HCT116 (cell line): ENCODE results near the gene DMBT1. TPM values are rescaled to one million over a fixed set of nuclear protein-coding genes. Genes with fewer than 3 reads are reported as not detected.

Experiments
- ATAC-seq: fragments of 200-7000 bp; cut with Tn5 transposase; 2 replicates; pipeline ENCODE4 v1.9.1; 2020; ENCODE audit warnings: mild to moderate bottlenecking, moderate library complexity
- BruUV-seq: library from RNA; stranded (reverse); fragments of 400-500 nt; replicated peaks from 2 replicates; lab custom pipeline; 2021; lab: Mats Ljungman, UMichigan
- CTCF ChIA-PET: fragments of 300-600 bp; sonication (Branson Sonifier 250); formaldehyde crosslinking; loops from one replicate; lab custom pipeline; 2021; ENCODE audit warnings: antibody characterized with exemption; lab: Charles Lee
- POLR2A ChIA-PET: fragments of 300-600, 350-600 bp; sonication (Branson Sonifier 250); formaldehyde crosslinking; loops from one replicate; lab custom pipeline; 2021; ENCODE audit warnings: antibody characterized with exemption; lab: Charles Lee
- RAD21 ChIA-PET, 2 experiments: fragments of 300-600 bp; sonication (Branson Sonifier 250); formaldehyde crosslinking; loops; one replicate each; lab custom pipeline; 2023; ENCODE audit warnings: low total read pairs in 2 of 2; ENCODE audit not compliant: uncharacterized antibody in 2 of 2, unreplicated experiment in 2 of 2, low non-redundant PET in 1 of 2; lab: Charles Lee
- DNase-seq: peaks from one replicate; pipeline ENCODE4 v3.0.0-alpha.2; 2010; ENCODE audit warnings: low read depth, low spot score
- H2AFZ ChIP-seq: fragments of 200-600 bp; shearing (Covaris generic), sonication (generic); 2 replicates; pipeline ENCODE4 v1.6.1; 2017; ENCODE audit warnings: low read depth, mixed run types, mixed read lengths, antibody characterized with exemption, low read length; ENCODE audit not compliant: poor library complexity, severe bottlenecking
- H3K27ac ChIP-seq: 2 replicates; pipeline ENCODE4 v1.5.1; 2012; ENCODE audit warnings: low read depth, low read length
- H3K27me3 ChIP-seq: fragments of 200-600 bp; sonication (generic); 2 replicates; pipeline ENCODE4 v1.6.1; 2016; ENCODE audit warnings: mixed run types, low read length, mixed read lengths; ENCODE audit not compliant: insufficient read depth
- H3K36me3 ChIP-seq, 2 experiments: fragments of 200-500 bp in 1 of 2; fragments of 200-600 bp in 1 of 2; sonication (Bioruptor generic) in 1 of 2; sonication (generic) in 1 of 2; 2 replicates each; pipeline versions ENCODE4 v1.5.1 to v1.6.1; 2014 to 2016; ENCODE audit warnings: low read length in 2 of 2, inconsistent platforms in 1 of 2, mixed read lengths in 1 of 2, mixed run types in 1 of 2; ENCODE audit not compliant: insufficient read depth in 2 of 2, control insufficient read depth in 1 of 2
- H3K4me1 ChIP-seq, 2 experiments: fragments of 200-600 bp in 1 of 2; sonication (generic) in 1 of 2; 2 replicates each; pipeline versions ENCODE4 v1.5.1 to v1.6.1; 2012 to 2017; ENCODE audit warnings: low read length in 2 of 2, inconsistent platforms in 1 of 2, mild to moderate bottlenecking in 1 of 2, mixed read lengths in 1 of 2, mixed run types in 1 of 2, moderate library complexity in 1 of 2; ENCODE audit not compliant: insufficient read depth in 2 of 2, control insufficient read depth in 1 of 2
- H3K4me2 ChIP-seq: fragments of 200-600 bp; sonication (generic); 2 replicates; pipeline ENCODE4 v1.6.1; 2017; ENCODE audit warnings: mixed run types, low read length, mixed read lengths
- H3K4me3 ChIP-seq, 2 experiments: fragments of 200-600 bp in 1 of 2; sonication (generic) in 1 of 2; replicated peaks in 1 of 2; 2 replicates each; pipeline ENCODE4 v1.5.1; 2011 to 2016; ENCODE audit warnings: low read length in 2 of 2, control low read depth in 1 of 2, low read depth in 1 of 2, mild to moderate bottlenecking in 1 of 2, mixed read lengths in 1 of 2, mixed run types in 1 of 2
- H3K79me2 ChIP-seq: fragments of 200-600 bp; sonication (generic); 2 replicates; pipeline ENCODE4 v1.6.1; 2017; ENCODE audit warnings: mild to moderate bottlenecking, mixed run types, low read length, moderate library complexity, mixed read lengths; ENCODE audit not compliant: insufficient read depth
- H3K9ac ChIP-seq: fragments of 200-600 bp; sonication (generic); 2 replicates; pipeline ENCODE4 v1.6.1; 2016; ENCODE audit warnings: low read length, mixed read lengths
- H3K9me2 ChIP-seq: fragments of 200-600 bp; sonication (generic), shearing (Covaris generic); 2 replicates; pipeline ENCODE4 v1.6.1; 2017; ENCODE audit warnings: mixed run types, mild to moderate bottlenecking, moderate library complexity; ENCODE audit not compliant: insufficient read depth
- H3K9me3 ChIP-seq, 2 experiments: fragments of 200-500 bp in 1 of 2; fragments of 200-600 bp in 1 of 2; sonication (Bioruptor generic) in 1 of 2; sonication (generic) in 1 of 2; 2 replicates each; pipeline ENCODE4 v1.6.1; 2014 to 2017; ENCODE audit warnings: low read length in 2 of 2, mixed read lengths in 2 of 2, inconsistent platforms in 1 of 2, low read depth in 1 of 2, mild to moderate bottlenecking in 1 of 2, mixed run types in 1 of 2, moderate library complexity in 1 of 2; ENCODE audit not compliant: control insufficient read depth in 1 of 2, insufficient read depth in 1 of 2
- H4K20me1 ChIP-seq: fragments of 200-600 bp; sonication (generic), shearing (Covaris generic); 2 replicates; pipeline ENCODE4 v1.6.1; 2017; ENCODE audit warnings: mixed run types, mild to moderate bottlenecking, moderate library complexity; ENCODE audit not compliant: insufficient read depth
- CEBPB ChIP-seq: IDR thresholded peaks from 2 replicates; pipeline ENCODE4 v1.6.1; 2012; ENCODE audit warnings: low read depth
- CTCF ChIP-seq, 3 experiments: fragments of 200-600 bp in 1 of 3; sonication (generic) in 1 of 3; IDR thresholded peaks in 2 of 3; conservative IDR thresholded peaks in 1 of 3; 2 replicates each; pipeline ENCODE4 v1.5.1; 2012 to 2017; ENCODE audit warnings: low read depth in 2 of 3, low read length in 2 of 3, antibody characterized with exemption in 1 of 3, borderline replicate concordance in 1 of 3, control low read depth in 1 of 3, mild to moderate bottlenecking in 1 of 3, mixed read lengths in 1 of 3, mixed run types in 1 of 3, moderate library complexity in 1 of 3; ENCODE audit not compliant: insufficient read depth in 1 of 3
- EGR1 ChIP-seq: IDR thresholded peaks from 2 replicates; pipeline ENCODE4 v1.6.1; 2012; ENCODE audit warnings: low read depth
- ELF1 ChIP-seq: IDR thresholded peaks from 2 replicates; pipeline ENCODE4 v1.6.1; 2012; ENCODE audit warnings: low read depth, borderline replicate concordance
- EZH2 ChIP-seq: fragments of 200-600 bp; sonication (generic); IDR thresholded peaks from 2 replicates; pipeline ENCODE4 v1.6.1; 2017; ENCODE audit warnings: antibody characterized with exemption, mixed run types
- EZH2phosphoT487 ChIP-seq: fragments of 200-600 bp; IDR thresholded peaks from 2 replicates; pipeline ENCODE4 v1.6.1; 2018; ENCODE audit warnings: antibody characterized with exemption, borderline replicate concordance
- JUND ChIP-seq: IDR thresholded peaks from 2 replicates; pipeline ENCODE4 v1.6.1; 2012
- MAX ChIP-seq: IDR thresholded peaks from 2 replicates; pipeline ENCODE4 v1.6.1; 2012
- POLR2A ChIP-seq: IDR thresholded peaks from 2 replicates; pipeline ENCODE4 v1.7.0; 2011; ENCODE audit warnings: borderline replicate concordance; ENCODE audit not compliant: insufficient read depth, insufficient read length; ENCODE audit errors: extremely low read depth
- SIN3A ChIP-seq: IDR thresholded peaks from 2 replicates; pipeline ENCODE4 v1.6.1; 2012; ENCODE audit warnings: low read depth
- SP1 ChIP-seq: IDR thresholded peaks from 2 replicates; pipeline ENCODE4 v1.6.1; 2012; ENCODE audit warnings: low read depth
- TCF7L2 ChIP-seq: IDR thresholded peaks from 2 replicates; pipeline ENCODE4 v1.7.0; 2011; ENCODE audit warnings: borderline replicate concordance, inconsistent platforms; ENCODE audit not compliant: insufficient read depth, insufficient read length; ENCODE audit errors: extremely low read depth
- YY1 ChIP-seq: IDR thresholded peaks from 2 replicates; pipeline ENCODE4 v1.6.1; 2011; ENCODE audit warnings: low read length, low read depth, moderate library complexity, mild to moderate bottlenecking; ENCODE audit not compliant: insufficient replicate concordance; ENCODE audit errors: extremely low read depth
- ZFX ChIP-seq: fragments of 450-650 bp; IDR thresholded peaks from 2 replicates; pipeline ENCODE4 v1.6.1; 2017
- ZNF274 ChIP-seq: fragments of 200-500 bp; sonication (Bioruptor generic); IDR thresholded peaks from 2 replicates; pipeline ENCODE4 v1.6.1; 2014; ENCODE audit warnings: mild to moderate bottlenecking, low read depth, low read length, inconsistent platforms
- intact Hi-C: fragments of 100-400 bp; cut with micrococcal nuclease; formaldehyde crosslinking; loops from 2 replicates; pipeline ENCODE4 v1.10.0; 2022
- total RNA-seq: library from RNA; stranded (reverse); gene quantifications from one replicate; pipeline ENCODE4 v1.2.1, GENCODE V29; 2021; ENCODE audit not compliant: unreplicated experiment
- TF ChIP-seq, protein P1 (sequence below): IDR thresholded peaks from 2 replicates; pipeline ENCODE4 v1.6.1; 2012; ENCODE audit warnings: low read depth
- TF ChIP-seq, protein P2 (sequence below): IDR thresholded peaks from 2 replicates; pipeline ENCODE4 v1.6.1; 2012
- TF ChIP-seq, protein P3 (sequence below): IDR thresholded peaks from 2 replicates; pipeline ENCODE4 v1.6.1; 2011; ENCODE audit warnings: mild to moderate bottlenecking, low read length, moderate library complexity; ENCODE audit not compliant: insufficient replicate concordance; ENCODE audit errors: extremely low read depth

DMBT1 gene
- total RNA-seq, 1 experiment from 2014 or later, result 0.17 TPM

DNA sequence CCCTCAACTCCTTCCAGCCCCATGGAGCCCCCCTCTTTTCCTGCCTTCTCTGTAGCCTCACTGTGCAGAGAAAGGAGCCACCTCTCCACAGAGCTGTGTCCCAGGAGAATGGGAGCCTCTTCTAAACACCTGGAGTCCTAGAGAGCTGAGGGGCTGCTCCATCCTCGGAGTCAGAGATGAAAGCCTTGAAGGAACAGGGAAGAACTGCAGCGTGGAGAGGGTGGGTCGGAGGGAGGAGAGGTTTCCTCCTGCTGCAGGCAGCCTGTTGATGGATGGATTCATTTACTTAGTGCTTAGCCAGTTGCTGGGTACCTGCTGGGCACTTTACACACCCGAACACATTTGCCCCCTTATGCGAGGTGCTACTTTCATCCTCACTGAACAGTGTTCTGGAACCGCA, 100.1 kb downstream of the DMBT1 start:
- Histone ChIP-seq H3K27me3 (peaks cover 73% of the 10 kb centered on the region), H3K4me3 (no peak overlapping the region), H3K4me2 (no peak overlapping the region), H3K79me2 (no peaks in the 10 kb centered on the region), H4K20me1 (no peaks in the 10 kb centered on the region), H3K9me3 (no peaks in the 10 kb centered on the region), H3K4me1 (no peaks in the 10 kb centered on the region), H2AFZ (no peak overlapping the region), H3K36me3 (no peaks in the 10 kb centered on the region), H3K9ac (no peak overlapping the region), H3K27ac (no peak overlapping the region), H3K9me2 (no peaks in the 10 kb centered on the region)
- intact Hi-C loops, result no loop called here
- ATAC-seq, result no peak
- DNase-seq, result no peak
- CTCF ChIA-PET, result no interaction called here
- TF ChIP-seq, protein P1, sequence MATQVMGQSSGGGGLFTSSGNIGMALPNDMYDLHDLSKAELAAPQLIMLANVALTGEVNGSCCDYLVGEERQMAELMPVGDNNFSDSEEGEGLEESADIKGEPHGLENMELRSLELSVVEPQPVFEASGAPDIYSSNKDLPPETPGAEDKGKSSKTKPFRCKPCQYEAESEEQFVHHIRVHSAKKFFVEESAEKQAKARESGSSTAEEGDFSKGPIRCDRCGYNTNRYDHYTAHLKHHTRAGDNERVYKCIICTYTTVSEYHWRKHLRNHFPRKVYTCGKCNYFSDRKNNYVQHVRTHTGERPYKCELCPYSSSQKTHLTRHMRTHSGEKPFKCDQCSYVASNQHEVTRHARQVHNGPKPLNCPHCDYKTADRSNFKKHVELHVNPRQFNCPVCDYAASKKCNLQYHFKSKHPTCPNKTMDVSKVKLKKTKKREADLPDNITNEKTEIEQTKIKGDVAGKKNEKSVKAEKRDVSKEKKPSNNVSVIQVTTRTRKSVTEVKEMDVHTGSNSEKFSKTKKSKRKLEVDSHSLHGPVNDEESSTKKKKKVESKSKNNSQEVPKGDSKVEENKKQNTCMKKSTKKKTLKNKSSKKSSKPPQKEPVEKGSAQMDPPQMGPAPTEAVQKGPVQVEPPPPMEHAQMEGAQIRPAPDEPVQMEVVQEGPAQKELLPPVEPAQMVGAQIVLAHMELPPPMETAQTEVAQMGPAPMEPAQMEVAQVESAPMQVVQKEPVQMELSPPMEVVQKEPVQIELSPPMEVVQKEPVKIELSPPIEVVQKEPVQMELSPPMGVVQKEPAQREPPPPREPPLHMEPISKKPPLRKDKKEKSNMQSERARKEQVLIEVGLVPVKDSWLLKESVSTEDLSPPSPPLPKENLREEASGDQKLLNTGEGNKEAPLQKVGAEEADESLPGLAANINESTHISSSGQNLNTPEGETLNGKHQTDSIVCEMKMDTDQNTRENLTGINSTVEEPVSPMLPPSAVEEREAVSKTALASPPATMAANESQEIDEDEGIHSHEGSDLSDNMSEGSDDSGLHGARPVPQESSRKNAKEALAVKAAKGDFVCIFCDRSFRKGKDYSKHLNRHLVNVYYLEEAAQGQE, result no peak
- no peak for TF ChIP-seq ZFX
- TF ChIP-seq ELF1, result no peak
- no peak for TF ChIP-seq ZNF274
- no peak for TF ChIP-seq SIN3A
- TF ChIP-seq JUND, result no peak
- TF ChIP-seq EZH2, result no peak
- TF ChIP-seq MAX, result no peak
- no peak for TF ChIP-seq YY1
- TF ChIP-seq SP1, result no peak
- TF ChIP-seq TCF7L2, result no peak
- TF ChIP-seq, protein P2, sequence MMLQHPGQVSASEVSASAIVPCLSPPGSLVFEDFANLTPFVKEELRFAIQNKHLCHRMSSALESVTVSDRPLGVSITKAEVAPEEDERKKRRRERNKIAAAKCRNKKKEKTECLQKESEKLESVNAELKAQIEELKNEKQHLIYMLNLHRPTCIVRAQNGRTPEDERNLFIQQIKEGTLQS, result no peak
- TF ChIP-seq CEBPB, result no peak
- TF ChIP-seq POLR2A, result no peak
- TF ChIP-seq EZH2phosphoT487, result no peak
- TF ChIP-seq, protein P3, sequence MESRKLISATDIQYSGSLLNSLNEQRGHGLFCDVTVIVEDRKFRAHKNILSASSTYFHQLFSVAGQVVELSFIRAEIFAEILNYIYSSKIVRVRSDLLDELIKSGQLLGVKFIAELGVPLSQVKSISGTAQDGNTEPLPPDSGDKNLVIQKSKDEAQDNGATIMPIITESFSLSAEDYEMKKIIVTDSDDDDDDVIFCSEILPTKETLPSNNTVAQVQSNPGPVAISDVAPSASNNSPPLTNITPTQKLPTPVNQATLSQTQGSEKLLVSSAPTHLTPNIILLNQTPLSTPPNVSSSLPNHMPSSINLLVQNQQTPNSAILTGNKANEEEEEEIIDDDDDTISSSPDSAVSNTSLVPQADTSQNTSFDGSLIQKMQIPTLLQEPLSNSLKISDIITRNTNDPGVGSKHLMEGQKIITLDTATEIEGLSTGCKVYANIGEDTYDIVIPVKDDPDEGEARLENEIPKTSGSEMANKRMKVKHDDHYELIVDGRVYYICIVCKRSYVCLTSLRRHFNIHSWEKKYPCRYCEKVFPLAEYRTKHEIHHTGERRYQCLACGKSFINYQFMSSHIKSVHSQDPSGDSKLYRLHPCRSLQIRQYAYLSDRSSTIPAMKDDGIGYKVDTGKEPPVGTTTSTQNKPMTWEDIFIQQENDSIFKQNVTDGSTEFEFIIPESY, result no peak
- TF ChIP-seq CTCF (IDR thresholded peaks at IDR 0.05 in 2 of 3, conservative IDR thresholded peaks at IDR 0.05 in 1 of 3; ENCODE audit: borderline replicate concordance in 1 of 3, insufficient read depth in 1 of 3, low read depth in 2 of 3, low read length in 2 of 3), result no peak
- TF ChIP-seq EGR1, result no peak
- POLR2A ChIA-PET, result no interaction called here
- RAD21 ChIA-PET, result no interaction called here
- no TSS peak for BruUV-seq
